HG03025 (cell line): Measurements from ENCODE around the gene ATAD1.

ENCODE experiments used
- ATAC-seq: cut with Tn5 transposase; IDR thresholded peaks from one replicate; pipeline ENCODE4 v1.9.1; 2021; ENCODE audit warnings: mild to moderate bottlenecking, moderate library complexity; ENCODE audit not compliant: unreplicated experiment, low FRiP score

ATAD1 gene

DNA sequence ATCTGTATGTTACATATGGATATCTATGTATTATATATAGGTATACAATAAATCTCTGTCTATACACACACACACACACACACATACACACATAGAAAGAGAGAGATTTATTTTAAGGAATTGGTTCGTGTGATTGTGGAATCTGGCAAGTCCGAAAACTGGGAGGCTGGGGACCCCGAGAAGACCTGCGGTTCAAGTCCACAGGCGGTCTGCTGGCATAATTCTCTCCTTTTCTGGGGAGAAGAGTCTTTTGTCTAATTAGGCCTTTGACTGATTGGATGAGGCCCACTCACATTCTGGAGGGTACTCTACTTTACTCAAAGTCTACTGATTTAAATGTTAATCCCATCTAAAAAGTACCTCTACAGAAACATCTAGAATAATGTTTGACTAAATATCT, 93.2 kb downstream of the ATAD1 start:
- no peak for ATAC-seq

DNA sequence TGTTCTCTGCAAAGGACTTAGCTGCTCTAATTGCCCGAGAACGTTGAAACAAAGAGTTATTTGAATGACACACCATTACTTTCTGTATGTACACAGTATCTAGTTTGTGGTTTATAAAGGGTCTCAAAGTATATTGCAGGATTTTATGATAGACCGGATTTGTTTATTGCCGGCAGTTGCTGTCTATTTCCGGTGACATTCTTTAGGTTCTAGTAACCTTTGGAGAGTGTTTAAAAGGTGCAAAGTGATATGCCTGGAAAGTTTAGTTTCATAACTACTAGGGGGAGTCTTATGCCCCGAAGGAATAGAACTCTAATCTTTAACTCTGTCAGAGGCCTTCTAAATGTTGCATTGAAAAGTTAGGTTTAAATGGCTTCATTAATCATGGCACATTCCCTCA, 94.5 kb downstream of the ATAD1 start:
- no peak for ATAC-seq

DNA sequence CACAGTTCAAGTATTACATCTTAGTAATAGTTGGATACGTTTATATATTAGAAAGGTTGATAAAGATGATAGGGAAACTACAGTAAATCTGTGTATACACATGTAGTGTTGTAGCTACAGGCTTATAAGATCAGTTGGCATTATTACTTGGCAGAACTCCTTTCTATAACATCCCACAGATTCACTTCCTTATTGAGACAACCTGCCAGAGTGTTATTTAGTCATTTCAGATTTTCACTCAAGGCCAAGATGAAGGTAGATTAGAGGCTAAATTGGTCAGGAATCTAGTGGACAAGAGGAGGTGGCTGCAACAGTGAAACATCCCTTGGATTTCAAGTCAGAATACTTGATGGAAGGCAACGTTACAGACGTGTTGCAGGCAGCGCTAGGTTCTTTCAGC, 95.3 kb downstream of the ATAD1 start:
- no peak for ATAC-seq

DNA sequence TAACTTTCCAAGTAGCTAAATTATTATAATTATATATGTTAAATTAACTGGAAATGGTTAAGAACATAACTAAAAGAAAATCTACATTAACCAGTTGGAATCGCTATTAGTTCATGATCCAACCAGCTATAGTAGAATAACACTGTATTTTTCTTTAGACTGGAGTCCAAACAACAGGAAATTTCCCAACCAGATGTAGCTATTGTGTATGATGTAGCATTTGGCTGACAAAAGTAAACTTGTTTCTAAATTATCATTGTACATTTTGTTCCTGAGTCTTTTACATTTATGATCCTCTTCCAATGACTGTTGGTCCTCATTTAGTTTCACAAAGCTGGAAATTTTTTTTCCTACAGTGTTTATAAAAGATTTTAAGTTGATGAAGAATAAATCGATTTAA, 96.2 kb downstream of the ATAD1 start:
- no peak for ATAC-seq

DNA sequence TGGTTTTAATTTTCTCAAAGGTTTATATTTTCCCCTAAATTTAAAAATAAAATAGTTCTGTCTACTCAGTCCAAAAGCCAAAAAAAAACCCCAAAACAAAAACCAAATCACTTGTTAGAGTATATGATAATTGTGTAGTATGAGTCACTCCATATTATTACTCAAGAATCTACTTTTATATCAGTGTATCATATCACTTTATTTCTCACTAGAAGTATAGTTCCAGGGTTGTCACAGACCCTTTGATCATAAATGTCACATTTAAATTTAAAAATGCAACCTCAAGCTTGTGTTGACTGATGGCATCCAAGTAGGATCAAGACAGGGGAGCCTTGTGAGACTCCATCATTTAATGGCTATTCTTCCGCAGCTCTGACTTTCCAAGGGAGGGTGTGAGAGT, 97.4 kb downstream of the ATAD1 start:
- no peak for ATAC-seq

DNA sequence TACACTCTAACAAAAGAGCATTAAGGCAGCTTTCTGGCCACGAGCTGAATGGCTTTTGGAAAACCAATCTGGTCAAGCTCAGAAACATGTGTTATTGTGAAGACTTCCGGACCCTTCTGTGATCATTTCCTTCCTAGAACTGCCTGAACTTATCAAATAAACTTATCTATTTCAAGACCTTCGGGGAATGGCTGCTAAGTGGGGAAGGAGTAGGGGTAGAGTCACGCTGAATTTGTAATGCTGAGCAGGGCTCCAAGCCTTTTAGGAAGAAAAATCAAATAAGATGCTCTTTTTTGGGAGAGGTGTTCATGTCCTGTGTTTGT, 101.7 kb downstream of the ATAD1 start:
- no peak for ATAC-seq

DNA sequence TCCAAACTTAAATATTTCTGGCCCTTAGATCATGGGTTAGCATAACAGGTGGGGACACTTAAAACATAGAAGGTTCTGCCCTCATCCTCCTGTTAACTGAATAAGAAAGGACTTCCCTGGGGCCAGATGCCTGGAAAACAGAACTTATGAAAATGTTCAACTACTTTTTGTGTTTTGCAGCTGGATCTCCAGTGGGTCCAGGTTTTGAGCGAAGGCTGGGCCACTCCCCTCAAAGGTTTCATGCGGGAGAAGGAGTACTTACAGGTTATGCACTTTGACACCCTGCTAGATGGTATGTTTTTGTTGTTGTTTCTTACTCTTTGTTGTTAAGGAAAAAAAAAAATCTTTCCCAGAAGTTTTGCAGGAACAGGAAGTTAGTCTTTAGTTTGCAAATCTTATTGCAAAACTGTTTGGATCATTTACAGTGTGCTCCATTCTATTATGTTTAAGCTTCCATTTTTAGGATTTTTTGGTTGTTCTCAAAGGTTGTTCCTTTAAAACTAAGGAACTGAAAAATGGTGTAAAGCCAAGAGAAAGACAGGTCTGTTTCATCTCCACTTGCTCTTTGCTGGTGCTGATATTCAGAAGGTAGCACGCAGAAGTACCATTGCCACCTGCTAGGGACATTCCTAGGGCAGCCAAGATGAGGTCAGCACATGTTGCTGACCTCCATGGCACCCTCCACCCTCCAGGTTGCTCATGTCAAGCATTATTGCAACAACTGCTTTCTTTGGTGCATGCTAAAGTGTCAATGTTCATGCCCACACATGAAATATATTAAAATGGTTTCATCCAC, 102.3 kb downstream of the ATAD1 start:
- no peak for ATAC-seq

DNA sequence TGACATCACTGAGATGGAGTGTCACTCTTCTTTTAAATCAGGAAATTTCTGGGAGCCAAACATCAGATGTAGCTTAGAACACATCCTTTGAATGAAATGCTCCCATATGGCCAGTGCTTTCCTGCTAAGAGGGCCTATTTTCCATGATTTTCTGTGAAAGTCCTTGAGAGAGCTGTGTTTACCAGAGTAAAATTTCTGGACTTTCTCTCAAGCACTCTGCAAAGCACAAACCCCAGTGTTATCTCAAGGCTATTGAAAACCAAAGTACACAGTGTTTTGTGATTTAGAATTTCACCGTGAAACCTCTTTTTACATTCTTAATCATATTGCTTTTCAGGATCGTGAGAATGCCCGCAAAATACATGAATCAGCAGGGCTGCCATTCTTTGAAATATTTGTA, 104.3 kb downstream of the ATAD1 start:
- ATAC-seq, result no peak

DNA sequence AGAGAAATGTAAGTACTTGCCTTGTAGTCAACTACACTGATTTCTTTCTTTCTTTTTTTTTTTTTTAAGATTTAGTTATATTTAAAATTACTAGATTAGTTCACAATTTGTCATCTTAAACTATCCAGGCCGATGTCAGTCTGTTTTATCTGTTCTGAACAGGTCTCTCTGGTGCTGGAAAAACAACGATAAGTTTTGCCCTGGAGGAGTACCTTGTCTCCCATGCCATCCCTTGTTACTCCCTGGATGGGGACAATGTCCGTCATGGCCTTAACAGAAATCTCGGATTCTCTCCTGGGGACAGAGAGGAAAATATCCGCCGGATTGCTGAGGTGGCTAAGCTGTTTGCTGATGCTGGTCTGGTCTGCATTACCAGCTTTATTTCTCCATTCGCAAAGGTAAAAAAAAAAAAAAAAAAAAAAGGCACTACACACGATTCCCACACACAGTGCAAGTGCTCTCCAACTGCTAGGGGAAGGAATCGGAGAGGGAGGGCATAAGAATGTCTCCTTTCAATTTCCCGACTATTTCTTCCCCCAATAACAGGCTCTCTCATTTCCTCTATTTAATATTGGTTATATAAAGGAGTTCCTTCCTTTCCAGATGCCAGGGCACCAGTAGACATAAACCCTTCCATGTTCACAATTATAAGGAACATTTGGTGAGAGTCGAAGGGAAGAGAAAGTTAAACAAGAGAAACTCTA, 105.0 kb downstream of the ATAD1 start:
- ATAC-seq, result no peak

DNA sequence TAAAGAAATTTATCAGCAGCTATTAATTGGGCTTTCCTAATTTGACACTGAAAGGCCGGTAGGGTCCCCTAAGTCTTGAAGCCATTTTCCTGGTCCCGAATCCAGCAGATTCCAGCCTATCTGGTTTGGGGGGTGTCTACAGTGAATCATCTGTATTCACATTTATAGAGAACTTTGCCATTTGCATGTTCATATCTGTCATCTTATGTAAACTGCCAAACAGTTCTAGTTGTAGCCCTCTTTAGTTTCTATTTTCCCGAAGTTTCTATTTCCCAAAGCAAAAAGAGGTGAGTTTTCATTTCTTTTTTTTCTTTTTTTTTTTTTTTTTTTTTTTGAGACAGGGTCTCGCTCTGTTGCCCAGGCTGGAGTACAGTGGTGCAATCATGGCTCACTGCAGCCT, 110.8 kb downstream of the ATAD1 start:
- ATAC-seq, result no peak

DNA sequence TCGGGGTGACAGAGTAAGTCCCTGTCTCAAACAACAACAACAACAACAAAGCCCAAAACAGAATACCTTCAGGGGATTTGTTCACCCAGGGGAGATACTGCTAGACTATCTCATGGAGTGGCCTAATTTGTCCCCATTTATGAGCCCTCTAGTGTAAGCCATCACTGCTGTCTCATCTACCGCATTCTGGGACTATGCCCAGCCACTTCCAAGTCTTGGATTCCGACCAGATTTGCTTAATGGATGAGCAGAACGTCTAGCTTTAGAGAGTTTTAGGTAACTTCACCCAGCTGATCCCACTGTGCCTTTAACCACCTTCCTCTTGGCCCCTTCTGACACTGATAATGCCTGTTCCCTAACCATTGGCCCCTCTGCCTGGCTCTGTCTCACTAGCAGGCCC, 111.3 kb downstream of the ATAD1 start:
- ATAC-seq, result no peak

DNA sequence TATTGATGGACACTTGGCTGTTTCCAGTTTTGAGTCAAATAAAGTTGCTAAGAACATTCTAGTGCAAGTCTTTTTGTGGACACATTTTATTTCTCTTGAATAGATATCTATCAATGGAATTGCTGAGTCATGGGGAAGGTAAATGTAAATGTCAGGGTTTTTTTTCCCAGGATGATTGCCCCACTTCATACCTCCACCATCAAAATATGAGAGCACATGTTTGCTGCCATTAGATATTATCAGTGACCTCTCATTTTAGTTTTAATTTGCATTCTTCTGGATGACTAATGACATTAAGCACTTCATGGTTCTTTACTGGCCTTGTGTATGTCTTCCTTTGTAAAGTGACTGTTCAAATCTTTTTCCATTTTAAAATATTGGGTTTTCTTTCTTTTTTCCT, 112.7 kb downstream of the ATAD1 start:
- ATAC-seq, result no peak

DNA sequence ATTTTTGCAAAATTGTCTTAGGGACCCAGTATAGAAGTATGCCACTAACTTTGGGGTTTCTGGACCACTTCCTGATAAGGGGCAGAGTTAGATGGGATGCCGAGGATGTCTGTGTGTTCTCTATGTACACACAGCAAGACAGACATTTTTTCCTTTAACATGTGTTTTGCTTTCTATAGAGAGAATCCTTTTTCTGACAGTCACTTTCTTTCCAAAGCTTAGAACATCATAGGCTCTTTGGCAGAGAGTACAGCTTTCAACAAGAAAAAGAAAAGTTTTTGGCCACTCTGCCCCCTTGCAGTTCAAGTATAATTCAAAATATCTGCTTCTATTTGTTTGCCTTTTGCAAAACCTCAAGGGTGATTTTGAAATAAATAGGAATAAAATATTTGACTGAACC, 114.3 kb downstream of the ATAD1 start:
- no peak for ATAC-seq

DNA sequence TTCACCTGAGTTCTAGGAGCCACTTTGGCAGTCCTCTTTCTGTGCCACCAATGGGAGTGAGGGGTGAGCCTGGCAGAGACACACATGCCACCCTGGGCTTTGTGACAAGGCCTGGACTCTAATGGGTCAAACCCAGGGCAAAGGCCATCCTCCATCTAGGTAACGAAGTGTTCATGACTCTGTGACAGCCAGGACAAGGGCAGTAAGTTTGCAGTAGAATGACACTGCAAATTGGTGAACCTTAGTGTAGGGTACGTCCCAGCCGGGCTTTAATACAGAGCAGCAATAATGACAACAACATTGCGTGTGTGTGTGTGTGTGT, 115.1 kb downstream of the ATAD1 start:
- ATAC-seq, result no peak

DNA sequence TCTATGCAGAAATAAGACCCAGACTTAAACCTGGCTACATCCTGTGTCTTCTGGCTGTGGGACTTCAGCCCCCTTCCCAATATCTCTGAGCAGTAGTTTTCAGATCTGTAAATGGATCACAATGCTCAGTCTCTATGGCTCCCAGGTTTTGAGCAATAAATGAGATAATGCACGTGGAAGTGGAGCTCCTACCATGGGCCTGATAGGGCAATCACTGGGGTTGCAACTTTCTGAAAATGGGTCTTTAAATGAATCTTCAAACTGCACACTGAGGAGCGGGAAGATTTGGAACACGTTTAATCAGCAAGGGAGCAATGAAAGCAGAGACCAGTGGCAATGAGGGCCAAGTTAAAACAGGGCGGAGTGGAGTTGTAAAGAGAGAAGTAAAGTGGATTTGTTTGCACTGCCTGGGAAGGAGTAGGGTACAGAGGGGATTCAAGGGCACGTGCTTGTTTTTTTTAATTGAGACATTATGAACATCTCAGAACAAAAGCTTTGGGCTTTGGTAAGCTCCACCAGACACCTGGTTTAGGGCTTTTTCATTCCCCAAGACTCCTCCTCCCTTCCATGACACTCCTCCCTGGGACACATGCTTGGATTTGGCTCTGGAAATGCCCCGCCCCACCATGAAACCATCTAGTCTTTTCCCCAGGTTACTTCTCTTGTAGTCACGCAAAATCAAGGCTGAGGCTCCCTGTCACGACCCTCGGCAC, 115.6 kb downstream of the ATAD1 start:
- no peak for ATAC-seq
